ENCODE results near the gene CNTNAP2.

The CNTNAP2 gene

DNA sequence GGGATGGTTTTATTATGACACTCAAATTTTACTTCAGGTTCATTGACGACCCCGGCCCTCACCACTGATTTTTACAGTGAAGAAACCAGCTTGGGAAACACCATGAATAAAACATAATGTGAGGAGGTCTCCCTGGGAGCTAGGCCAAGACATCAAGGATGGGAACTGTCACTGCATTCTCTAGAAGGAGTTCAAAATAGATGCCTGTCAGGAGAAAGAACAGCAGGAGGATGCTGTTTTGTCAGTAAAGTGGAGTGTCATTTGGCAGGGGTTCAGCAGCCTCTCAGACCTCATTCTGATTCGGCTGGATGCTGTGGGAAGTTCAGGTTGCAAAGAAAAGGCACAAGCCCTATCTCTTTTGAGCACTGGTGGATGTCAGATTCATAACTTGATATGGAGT is 2113.7 kb downstream of the CNTNAP2 start:
- ChIA-PET CTCF (interaction anchor here (1.2 kb wide), 1 partner anchor 12 kb away, joined by 4 read pairs; no protein-coding TSS in a partner anchor), POLR2A (no interaction called here)
- TF ChIP-seq ZNF426 (tag by site-specific recombination; IDR thresholded peaks at IDR 0.05): no peak
- TF ChIP-seq ZNF362 (tag by site-specific recombination; IDR thresholded peaks at IDR 0.05): no peak
- TF ChIP-seq ZNF394 (tag by site-specific recombination; IDR thresholded peaks at IDR 0.05; ENCODE audit: borderline replicate concordance): no peak
- no peak for TF ChIP-seq ZBTB17 (tag by site-specific recombination; IDR thresholded peaks at IDR 0.05)
- TF ChIP-seq ZNF624 (tag by site-specific recombination; IDR thresholded peaks at IDR 0.05): no peak
- no peak for TF ChIP-seq ZNF146 (tag by site-specific recombination; IDR thresholded peaks at IDR 0.05)
- TF ChIP-seq TRIM28 (IDR thresholded peaks at IDR 0.05; ENCODE audit: borderline replicate concordance, low read length): no peak
- no peak for TF ChIP-seq SP2 (tag by site-specific recombination; IDR thresholded peaks at IDR 0.05)
- no peak for TF ChIP-seq ZNF239 (tag by site-specific recombination; IDR thresholded peaks at IDR 0.05)
- no peak for TF ChIP-seq ZBTB20 (tag by site-specific recombination; IDR thresholded peaks at IDR 0.05)
- TF ChIP-seq ZNF521 (tag by site-specific recombination; IDR thresholded peaks at IDR 0.05): no peak
- TF ChIP-seq ZFP41 (tag by site-specific recombination; IDR thresholded peaks at IDR 0.05; ENCODE audit: borderline replicate concordance): no peak
- TF ChIP-seq ZNF785 (tag by site-specific recombination; IDR thresholded peaks at IDR 0.05): no peak
- no peak for TF ChIP-seq ZNF18 (tag by site-specific recombination; IDR thresholded peaks at IDR 0.05)
- TF ChIP-seq ZNF561 (tag by site-specific recombination; IDR thresholded peaks at IDR 0.05; ENCODE audit: borderline replicate concordance): no peak
- TF ChIP-seq ZFHX2 (tag by site-specific recombination; conservative IDR thresholded peaks at IDR 0.05): no peak
- no peak for TF ChIP-seq ZNF223 (tag by site-specific recombination; IDR thresholded peaks at IDR 0.05)
- TF ChIP-seq GLI4 (tag by site-specific recombination; IDR thresholded peaks at IDR 0.05): no peak
- Histone ChIP-seq H3K9me3 (ENCODE audit: control insufficient read depth, insufficient read depth, low read depth, low read length) (no peaks in the 10 kb centered on the region), H3K27ac (ENCODE audit: extremely low read depth, low read depth, low read length) (no peak overlapping the region), H3K4me3 (ENCODE audit: low read depth, low read length) (no peak overlapping the region), H3K4me1 (ENCODE audit: control insufficient read depth, insufficient read depth, low read length) (no peaks in the 10 kb centered on the region), H3K36me3 (ENCODE audit: control insufficient read depth in 2 of 2, insufficient read depth in 1 of 2, low read length in 2 of 2) (no peaks in the 10 kb centered on the region)

- H3K9me3 ChIP-seq (ENCODE audit: control insufficient read depth, insufficient read depth, low read depth, low read length): no peaks in the 10 kb centered on the region
- POLR2A ChIA-PET: no interaction called here
- no peak overlapping the region for H3K27ac ChIP-seq (ENCODE audit: extremely low read depth, low read depth, low read length)
- no peak overlapping the region for H3K4me3 ChIP-seq (ENCODE audit: low read depth, low read length)
- H3K4me1 ChIP-seq (ENCODE audit: control insufficient read depth, insufficient read depth, low read length): no peaks in the 10 kb centered on the region
- no peak for TF ChIP-seq ZNF791 (tag by site-specific recombination; IDR thresholded peaks at IDR 0.05)
- TF ChIP-seq ZBTB10 (tag by site-specific recombination; IDR thresholded peaks at IDR 0.05): no peak
- TF ChIP-seq ZFP41 (tag by site-specific recombination; IDR thresholded peaks at IDR 0.05; ENCODE audit: borderline replicate concordance): no peak
- TF ChIP-seq ZNF155 (tag by site-specific recombination; IDR thresholded peaks at IDR 0.05): no peak
- TF ChIP-seq ZNF704 (tag by site-specific recombination; IDR thresholded peaks at IDR 0.05): no peak
- TF ChIP-seq ZNF785 (tag by site-specific recombination; IDR thresholded peaks at IDR 0.05): no peak
- no peak for TF ChIP-seq ZNF350 (tag by site-specific recombination; IDR thresholded peaks at IDR 0.05)
- no peak for TF ChIP-seq KLF9 (tag by site-specific recombination; IDR thresholded peaks at IDR 0.05; ENCODE audit: low read depth)
- no peak for TF ChIP-seq ZNF514 (tag by site-specific recombination; IDR thresholded peaks at IDR 0.05)
- no peak for TF ChIP-seq ZNF24 (tag by site-specific recombination; IDR thresholded peaks at IDR 0.05)
- no peak for TF ChIP-seq ZNF391 (tag by site-specific recombination; IDR thresholded peaks at IDR 0.05; ENCODE audit: borderline replicate concordance, low read depth)
- no peak for TF ChIP-seq ZNF544 (tag by site-specific recombination; IDR thresholded peaks at IDR 0.05)
- no peak for TF ChIP-seq ZSCAN16 (tag by site-specific recombination; IDR thresholded peaks at IDR 0.05)
- H3K36me3 ChIP-seq (ENCODE audit: control insufficient read depth in 2 of 2, insufficient read depth in 1 of 2, low read length in 2 of 2): no peaks in the 10 kb centered on the region
- CTCF ChIA-PET: interaction anchor here (1.2 kb wide), 1 partner anchor 12 kb away, joined by 4 read pairs; no protein-coding TSS in a partner anchor
Measured at GRCh38 chr7:148230883-148231282, 2114.3 kb downstream of the CNTNAP2 start.
